ENCODE measurements around the gene DISP3.

DNA sequence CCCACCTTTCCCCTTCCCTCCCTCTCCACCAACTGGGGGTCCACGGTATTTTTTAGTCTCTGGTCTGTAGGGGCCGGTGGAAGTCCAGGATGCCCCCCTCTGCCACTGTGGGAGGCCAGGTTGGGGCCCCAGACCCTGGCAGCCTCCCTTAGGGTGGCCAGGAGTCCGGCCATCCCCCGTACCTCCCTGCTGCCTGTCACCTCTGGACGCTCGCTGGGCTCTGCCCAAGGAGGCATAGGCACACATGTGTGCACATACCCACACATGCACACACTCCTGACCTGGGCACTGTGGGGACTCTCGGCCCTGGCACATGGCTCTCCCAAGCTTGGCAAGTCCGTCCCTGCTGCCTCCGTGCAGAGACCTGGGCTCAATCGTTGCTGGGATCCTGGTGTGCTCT, 53.0 kb downstream of the DISP3 start:
- TF ChIP-seq GATA3 (IDR thresholded peaks at IDR 0.05; ENCODE audit: low read depth, low read length), result no peak
- TF ChIP-seq GATA2 (IDR thresholded peaks at IDR 0.05; ENCODE audit: low read depth, low read length), result no peak

All from SH-SY5Y (cell line).